Activated T-cell treated with anti-CD3 and anti-CD28 coated beads, Interleukin-2, amount 50 U/mL, for 72 hours (primary cell): ENCODE measurements around the gene VWA1. TPM values are rescaled to one million over a fixed set of nuclear protein-coding genes. Genes with fewer than 3 reads are reported as not detected.

Experiments
- ATAC-seq, 2 donors: fragments of 150-1000 bp; cut with Tn5 transposase; replicated peaks in 1 of 2; 2 replicates each; pipeline ENCODE4 v1.10.0; 2021; ENCODE audit warnings: moderate library complexity in 2 of 2, mild to moderate bottlenecking in 1 of 2
- DNase-seq, 2 donors: peaks; one replicate each; pipeline ENCODE4 v3.0.0; 2021 to 2022; ENCODE audit warnings: mixed read lengths in 1 of 2
- H3K27ac Mint-ChIP-seq: one replicate; pipeline ENCODE4 v1.8.0; 2022; ENCODE audit warnings: mild to moderate bottlenecking, moderate library complexity, mixed read lengths
- H3K27me3 Mint-ChIP-seq: one replicate; pipeline ENCODE4 v1.8.0; 2022; ENCODE audit warnings: low read depth, mixed read lengths
- H3K36me3 Mint-ChIP-seq, 2 donors: one replicate each; pipeline ENCODE4 v1.8.0; 2022; ENCODE audit warnings: mixed read lengths in 2 of 2, mild to moderate bottlenecking in 1 of 2; ENCODE audit not compliant: insufficient read depth in 2 of 2
- H3K4me1 Mint-ChIP-seq: one replicate; pipeline ENCODE4 v1.8.0; 2022; ENCODE audit warnings: low read depth, mixed read lengths
- H3K4me3 Mint-ChIP-seq, 2 donors: one replicate each; pipeline ENCODE4 v1.8.0; 2022; ENCODE audit warnings: mild to moderate bottlenecking in 2 of 2, mixed read lengths in 2 of 2, moderate library complexity in 2 of 2
- H3K9me3 Mint-ChIP-seq, 2 donors: one replicate each; pipeline ENCODE4 v1.8.0; 2022; ENCODE audit warnings: mixed read lengths in 2 of 2
- total RNA-seq, 2 donors: library from RNA; stranded (reverse); gene quantifications; one replicate each; pipeline ENCODE4 v1.2.3, GENCODE V29; 2022

Gene VWA1
- total RNA-seq: 1 to 10 TPM in 1 of 2 donors, under 1 TPM in 1; 0.94 to 1.4 TPM

- peaks cover 11% of the 10 kb centered on the region for H3K27me3 Mint-ChIP-seq
- no peaks in the 10 kb centered on the region for H3K36me3 Mint-ChIP-seq
- H3K4me1 Mint-ChIP-seq: no peaks in the 10 kb centered on the region
- ATAC-seq (peak; percentile 78 to 80), DNase-seq (peak; percentile 77 to 84)
- H3K4me3 Mint-ChIP-seq: peak within 1 kb of the TSS; percentile 74 to 82
- H3K27ac Mint-ChIP-seq: no peak within 1 kb of the TSS
- H3K9me3 Mint-ChIP-seq: no peaks in the 10 kb centered on the region
These were observed at the start of gene VWA1 for GRCh38 chr1:1435106-1435903. Gene VWA1 (plus strand): TSS chr1:1435690. CDS start chr1:1435749, 59 bp downstream.

- no peaks in the 10 kb centered on the region for H3K27me3 Mint-ChIP-seq
- H3K4me3 Mint-ChIP-seq: no peak overlapping the region
- H3K36me3 Mint-ChIP-seq: peaks cover 7 to 23% of the 10 kb centered on the region in 2 donors
- no peak overlapping the region for H3K27ac Mint-ChIP-seq
- DNase-seq (no peak), ATAC-seq (no peak)
- H3K9me3 Mint-ChIP-seq: no peaks in the 10 kb centered on the region
- H3K4me1 Mint-ChIP-seq: no peaks in the 10 kb centered on the region
These were observed 49.6 kb upstream of the VWA1 start for GRCh38 chr1:1385931-1386330.

- Mint-ChIP-seq H3K36me3 (peaks cover 8 to 31% of the 10 kb centered on the region in 2 donors), H3K4me1 (no peaks in the 10 kb centered on the region), H3K4me3 (no peak overlapping the region), H3K27ac (no peak overlapping the region), H3K9me3 (no peaks in the 10 kb centered on the region), H3K27me3 (no peaks in the 10 kb centered on the region)
- no peak for ATAC-seq
- no peak for DNase-seq
These were observed 48.1 kb upstream of the VWA1 start for GRCh38 chr1:1387098-1388077.

- Mint-ChIP-seq H3K27me3 (no peaks in the 10 kb centered on the region), H3K27ac (no peak overlapping the region), H3K36me3 (peaks cover 8 to 36% of the 10 kb centered on the region in 2 donors), H3K4me1 (no peaks in the 10 kb centered on the region), H3K9me3 (no peaks in the 10 kb centered on the region), H3K4me3 (no peak overlapping the region)
- ATAC-seq: no peak
- DNase-seq: no peak
These were observed 47.4 kb upstream of the VWA1 start for GRCh38 chr1:1388078-1388472.

GRCh38 chr1:1390675-1391074 lies 44.8 kb upstream of the VWA1 start:
- ATAC-seq (no peak), DNase-seq (no peak)
- no peaks in the 10 kb centered on the region for H3K27me3 Mint-ChIP-seq
- peaks cover 19% of the 10 kb centered on the region for H3K4me1 Mint-ChIP-seq
- no peak overlapping the region for H3K27ac Mint-ChIP-seq
- H3K9me3 Mint-ChIP-seq: no peaks in the 10 kb centered on the region
- no peak overlapping the region for H3K4me3 Mint-ChIP-seq
- peaks cover 14 to 59% of the 10 kb centered on the region in 2 donors for H3K36me3 Mint-ChIP-seq

GRCh38 chr1:1391225-1391624 lies 44.3 kb upstream of the VWA1 start:
- peaks cover 14 to 61% of the 10 kb centered on the region in 2 donors for H3K36me3 Mint-ChIP-seq
- H3K9me3 Mint-ChIP-seq: no peaks in the 10 kb centered on the region
- H3K27me3 Mint-ChIP-seq: no peaks in the 10 kb centered on the region
- DNase-seq: no peak
- no peak for ATAC-seq
- H3K27ac Mint-ChIP-seq: no peak overlapping the region
- H3K4me1 Mint-ChIP-seq: peaks cover 21% of the 10 kb centered on the region
- no peak overlapping the region for H3K4me3 Mint-ChIP-seq

GRCh38 chr1:1393014-1393413 lies 42.5 kb upstream of the VWA1 start:
- Mint-ChIP-seq H3K27me3 (no peaks in the 10 kb centered on the region), H3K4me3 (no peak overlapping the region), H3K9me3 (no peaks in the 10 kb centered on the region), H3K4me1 (peaks cover 30% of the 10 kb centered on the region), H3K27ac (no peak overlapping the region), H3K36me3 (peaks cover 12 to 62% of the 10 kb centered on the region in 2 donors)
- ATAC-seq (no peak), DNase-seq (no peak)

- Mint-ChIP-seq H3K9me3 (no peaks in the 10 kb centered on the region), H3K4me3 (no peak overlapping the region), H3K36me3 (peaks cover 13 to 61% of the 10 kb centered on the region in 2 donors), H3K4me1 (peaks cover 34% of the 10 kb centered on the region), H3K27ac (no peak overlapping the region), H3K27me3 (no peaks in the 10 kb centered on the region)
- DNase-seq (no peak), ATAC-seq (no peak)
These were observed 42.1 kb upstream of the VWA1 start for GRCh38 chr1:1393428-1393827.

- no peaks in the 10 kb centered on the region for H3K9me3 Mint-ChIP-seq
- peaks cover 13 to 57% of the 10 kb centered on the region in 2 donors for H3K36me3 Mint-ChIP-seq
- H3K27ac Mint-ChIP-seq: no peak overlapping the region
- H3K27me3 Mint-ChIP-seq: no peaks in the 10 kb centered on the region
- no peak for DNase-seq
- ATAC-seq: no peak
- peaks cover 34% of the 10 kb centered on the region for H3K4me1 Mint-ChIP-seq
- no peak overlapping the region for H3K4me3 Mint-ChIP-seq
These were observed 41.4 kb upstream of the VWA1 start for GRCh38 chr1:1394116-1394515.

GRCh38 chr1:1395166-1395565 lies 40.3 kb upstream of the VWA1 start:
- H3K27ac Mint-ChIP-seq: peak overlapping the region; percentile 69
- no peak overlapping the region for H3K4me3 Mint-ChIP-seq

GRCh38 chr1:1397839-1398523 lies 37.5 kb upstream of the VWA1 start:
- no peak for ATAC-seq
- peaks cover 57% of the 10 kb centered on the region for H3K4me1 Mint-ChIP-seq
- peaks cover 16 to 36% of the 10 kb centered on the region in 2 donors for H3K36me3 Mint-ChIP-seq
- H3K27ac Mint-ChIP-seq: peak overlapping the region; percentile 89
- no peaks in the 10 kb centered on the region for H3K27me3 Mint-ChIP-seq
- H3K4me3 Mint-ChIP-seq: peak overlapping the region; percentile 92 to 97
- no peak for DNase-seq
- H3K9me3 Mint-ChIP-seq: no peaks in the 10 kb centered on the region

More at GRCh38 chr1:1395166-1395565, 40.3 kb upstream of the VWA1 start:
- peaks cover 11 to 48% of the 10 kb centered on the region in 2 donors for H3K36me3 Mint-ChIP-seq
- no peaks in the 10 kb centered on the region for H3K27me3 Mint-ChIP-seq
- ATAC-seq (no peak), DNase-seq (no peak)
- no peaks in the 10 kb centered on the region for H3K9me3 Mint-ChIP-seq
- peaks cover 34% of the 10 kb centered on the region for H3K4me1 Mint-ChIP-seq

GRCh38 chr1:1398677-1399186 lies 36.8 kb upstream of the VWA1 start:
- ATAC-seq: peak; percentile 3
- Mint-ChIP-seq H3K36me3 (peaks cover 16 to 32% of the 10 kb centered on the region in 2 donors), H3K9me3 (no peaks in the 10 kb centered on the region), H3K4me1 (peaks cover 60% of the 10 kb centered on the region), H3K27ac (peak overlapping the region; percentile 89), H3K27me3 (no peaks in the 10 kb centered on the region), H3K4me3 (peak overlapping the region; percentile 92 to 97)
- DNase-seq: peak in 1 of 2 donors; percentile 29
